Fibroblast of the aortic adventitia (primary cell): ENCODE measurements around the gene TTYH1. TPM values are rescaled to one million over a fixed set of nuclear protein-coding genes. Genes with fewer than 3 reads are reported as not detected.
"Not testable (repeated sequence)": the region's sequence is repeated elsewhere in the genome, so short reads cannot be mapped to it uniquely, and the experiment has no call there.

Source experiments
- DNase-seq: peaks from one replicate; pipeline ENCODE4 v3.0.0-alpha.2; 2010; ENCODE audit warnings: low read depth
- H3K4me3 ChIP-seq: 2 replicates; pipeline ENCODE4 v1.5.1; 2011; ENCODE audit warnings: low read depth, mild to moderate bottlenecking, control low read depth, low read length, moderate library complexity
- CTCF ChIP-seq: IDR thresholded peaks from 2 replicates; pipeline ENCODE4 v1.5.1; 2011; ENCODE audit warnings: mild to moderate bottlenecking, low read length, control low read depth, inconsistent platforms; ENCODE audit not compliant: insufficient read depth
- total RNA-seq: library from RNA; depleted of rRNA; stranded (reverse); fragments of >200 nt; gene quantifications from 2 replicates; pipeline ENCODE4 v1.2.3, GENCODE V29; 2012; ENCODE audit warnings: low replicate concordance

TTYH1 gene
- total RNA-seq, 1 donor: not detected

- no peak overlapping the region for H3K4me3 ChIP-seq
- no peak for TF ChIP-seq CTCF
- no peak for DNase-seq
Measured at GRCh38 chr19:54376610-54377285, 38.5 kb upstream of the TTYH1 start.

- no peak for DNase-seq
- TF ChIP-seq CTCF: no peak
- no peak overlapping the region for H3K4me3 ChIP-seq
Measured at GRCh38 chr19:54379187-54379678, 36.0 kb upstream of the TTYH1 start.

GRCh38 chr19:54380897-54381296 lies 34.4 kb upstream of the TTYH1 start:
- no peak overlapping the region for H3K4me3 ChIP-seq
- DNase-seq: no peak
- TF ChIP-seq CTCF: no peak

- not testable (repeated sequence) for DNase-seq, H3K4me3 ChIP-seq
Measured at GRCh38 chr19:54382041-54382440, 33.2 kb upstream of the TTYH1 start.

- no peak for DNase-seq
- no peak overlapping the region for H3K4me3 ChIP-seq
- no peak for TF ChIP-seq CTCF
Measured at GRCh38 chr19:54383330-54383729, 31.9 kb upstream of the TTYH1 start.

GRCh38 chr19:54387991-54388801 lies 27.1 kb upstream of the TTYH1 start:
- DNase-seq: no peak
- H3K4me3 ChIP-seq: peak overlapping the region; percentile 37
- TF ChIP-seq CTCF: no peak

- H3K4me3 ChIP-seq: no peak overlapping the region
- TF ChIP-seq CTCF: no peak
- no peak for DNase-seq
Measured at GRCh38 chr19:54388802-54389139, 26.5 kb upstream of the TTYH1 start.
